ENCODE data around the gene GPSM1. TPM values are rescaled to one million over a fixed set of nuclear protein-coding genes. Genes with fewer than 3 reads are reported as not detected.
A peak's percentile ranks its signal among the peaks of the same experiment; 100 is the strongest.

GPSM1 gene
- total RNA-seq, 1 donor from 2014 or later: 82.2 TPM

DNA sequence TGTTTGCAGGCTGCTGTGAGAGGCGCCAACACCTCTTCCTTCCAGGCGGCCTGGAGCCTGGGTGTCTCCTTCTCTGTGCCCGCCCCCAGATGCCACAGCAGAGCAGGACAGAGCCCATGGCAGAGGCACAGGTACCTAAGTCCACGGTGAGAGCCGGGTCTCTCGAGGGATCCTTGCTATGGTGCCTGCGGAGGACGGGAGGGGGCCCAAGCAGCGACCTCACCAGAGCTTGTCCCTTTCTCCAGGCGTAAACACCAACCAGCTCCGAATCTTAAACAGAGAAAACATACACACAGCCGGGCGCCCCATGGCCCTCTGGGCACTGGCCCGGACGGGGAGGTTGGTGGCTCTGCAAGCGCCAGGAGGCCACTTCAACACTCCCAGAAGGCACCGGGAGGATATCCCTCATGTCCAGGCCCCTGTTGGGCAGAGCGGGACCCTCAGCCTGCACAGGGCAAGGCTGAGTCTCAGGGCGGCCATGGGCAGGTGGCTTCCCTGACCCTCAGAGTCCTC lies 35.3 kb upstream of the GPSM1 start:
- Mint-ChIP-seq H3K27me3 (peaks cover 6% of the 10 kb centered on the region), H3K27ac (no peak overlapping the region), H3K36me3 (ENCODE audit: insufficient read depth) (no peaks in the 10 kb centered on the region), H3K4me1 (ENCODE audit: low read depth) (peaks cover 13% of the 10 kb centered on the region), H3K9me3 (ENCODE audit: low read depth) (no peaks in the 10 kb centered on the region), H3K4me3 (ENCODE audit: low read depth) (no peak overlapping the region)
- DNase-seq (ENCODE audit: low spot score, unreplicated experiment): no peak
- TF ChIP-seq, protein P1, sequence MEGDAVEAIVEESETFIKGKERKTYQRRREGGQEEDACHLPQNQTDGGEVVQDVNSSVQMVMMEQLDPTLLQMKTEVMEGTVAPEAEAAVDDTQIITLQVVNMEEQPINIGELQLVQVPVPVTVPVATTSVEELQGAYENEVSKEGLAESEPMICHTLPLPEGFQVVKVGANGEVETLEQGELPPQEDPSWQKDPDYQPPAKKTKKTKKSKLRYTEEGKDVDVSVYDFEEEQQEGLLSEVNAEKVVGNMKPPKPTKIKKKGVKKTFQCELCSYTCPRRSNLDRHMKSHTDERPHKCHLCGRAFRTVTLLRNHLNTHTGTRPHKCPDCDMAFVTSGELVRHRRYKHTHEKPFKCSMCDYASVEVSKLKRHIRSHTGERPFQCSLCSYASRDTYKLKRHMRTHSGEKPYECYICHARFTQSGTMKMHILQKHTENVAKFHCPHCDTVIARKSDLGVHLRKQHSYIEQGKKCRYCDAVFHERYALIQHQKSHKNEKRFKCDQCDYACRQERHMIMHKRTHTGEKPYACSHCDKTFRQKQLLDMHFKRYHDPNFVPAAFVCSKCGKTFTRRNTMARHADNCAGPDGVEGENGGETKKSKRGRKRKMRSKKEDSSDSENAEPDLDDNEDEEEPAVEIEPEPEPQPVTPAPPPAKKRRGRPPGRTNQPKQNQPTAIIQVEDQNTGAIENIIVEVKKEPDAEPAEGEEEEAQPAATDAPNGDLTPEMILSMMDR (IDR thresholded peaks at IDR 0.05; ENCODE audit: unreplicated experiment): no peak

DNA sequence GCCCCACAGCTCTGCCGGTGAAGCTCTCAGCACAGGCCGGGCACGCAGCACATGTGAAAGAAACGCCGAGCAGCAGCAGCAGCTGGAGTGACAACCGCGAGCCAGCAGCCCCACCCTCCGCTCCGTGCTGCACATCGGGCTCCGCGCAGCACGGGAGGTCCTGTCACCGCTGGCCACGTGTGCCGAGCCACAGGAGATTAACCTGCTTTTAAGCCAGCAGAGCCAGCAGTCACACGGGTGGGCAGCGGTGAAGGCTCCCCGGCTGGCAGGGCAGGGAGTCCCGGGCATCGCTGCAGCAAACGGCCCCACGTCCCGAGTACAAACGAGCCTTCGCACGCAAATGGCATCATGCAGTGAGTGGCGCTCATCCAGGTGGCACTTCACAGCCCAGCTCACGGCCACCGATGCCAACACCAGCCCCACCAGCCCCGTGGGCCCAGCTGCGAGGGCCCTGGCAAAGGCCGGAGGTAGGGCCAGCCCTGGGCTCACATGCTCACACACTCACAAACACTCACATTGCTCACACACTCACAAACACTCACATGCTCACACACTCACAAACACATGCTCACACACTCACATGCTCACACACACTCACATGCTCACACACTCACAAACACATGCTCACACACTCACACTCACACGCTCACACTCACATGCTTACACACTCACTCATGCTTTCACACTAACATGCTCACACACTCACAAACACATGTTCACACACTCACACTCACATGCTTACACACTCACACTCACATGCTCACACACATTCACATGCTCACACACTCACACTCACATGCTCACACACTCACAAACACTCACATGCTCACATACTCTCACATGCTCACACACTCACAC lies 34.5 kb upstream of the GPSM1 start:
- H3K4me1 Mint-ChIP-seq (ENCODE audit: low read depth): peaks cover 18% of the 10 kb centered on the region
- H3K9me3 Mint-ChIP-seq (ENCODE audit: low read depth): no peaks in the 10 kb centered on the region
- H3K27me3 Mint-ChIP-seq: no peaks in the 10 kb centered on the region
- H3K27ac Mint-ChIP-seq: peak overlapping the region; percentile 33
- TF ChIP-seq, protein P1 (IDR thresholded peaks at IDR 0.05; ENCODE audit: unreplicated experiment): no peak
- no peaks in the 10 kb centered on the region for H3K36me3 Mint-ChIP-seq (ENCODE audit: insufficient read depth)
- no peak overlapping the region for H3K4me3 Mint-ChIP-seq (ENCODE audit: low read depth)
- DNase-seq (ENCODE audit: low spot score, unreplicated experiment): no peak

- TF ChIP-seq, protein P1 (IDR thresholded peaks at IDR 0.05; ENCODE audit: unreplicated experiment): no peak
- no peaks in the 10 kb centered on the region for H3K27me3 Mint-ChIP-seq
- no peaks in the 10 kb centered on the region for H3K36me3 Mint-ChIP-seq (ENCODE audit: insufficient read depth)
- H3K9me3 Mint-ChIP-seq (ENCODE audit: low read depth): no peaks in the 10 kb centered on the region
- no peak overlapping the region for H3K4me3 Mint-ChIP-seq (ENCODE audit: low read depth)
- no peak for DNase-seq (ENCODE audit: low spot score, unreplicated experiment)
- H3K27ac Mint-ChIP-seq: no peak overlapping the region
- peaks cover 18% of the 10 kb centered on the region for H3K4me1 Mint-ChIP-seq (ENCODE audit: low read depth)
Observed at GRCh38 chr9:136293476-136294077, 33.8 kb upstream of the GPSM1 start.

GRCh38 chr9:136294437-136294836 lies 32.9 kb upstream of the GPSM1 start:
- no peaks in the 10 kb centered on the region for H3K9me3 Mint-ChIP-seq (ENCODE audit: low read depth)
- H3K27ac Mint-ChIP-seq: no peak overlapping the region
- no peaks in the 10 kb centered on the region for H3K36me3 Mint-ChIP-seq (ENCODE audit: insufficient read depth)
- DNase-seq (ENCODE audit: low spot score, unreplicated experiment): no peak
- no peaks in the 10 kb centered on the region for H3K27me3 Mint-ChIP-seq
- H3K4me3 Mint-ChIP-seq (ENCODE audit: low read depth): no peak overlapping the region
- H3K4me1 Mint-ChIP-seq (ENCODE audit: low read depth): peaks cover 18% of the 10 kb centered on the region
- TF ChIP-seq, protein P1 (IDR thresholded peaks at IDR 0.05; ENCODE audit: unreplicated experiment): no peak

DNA sequence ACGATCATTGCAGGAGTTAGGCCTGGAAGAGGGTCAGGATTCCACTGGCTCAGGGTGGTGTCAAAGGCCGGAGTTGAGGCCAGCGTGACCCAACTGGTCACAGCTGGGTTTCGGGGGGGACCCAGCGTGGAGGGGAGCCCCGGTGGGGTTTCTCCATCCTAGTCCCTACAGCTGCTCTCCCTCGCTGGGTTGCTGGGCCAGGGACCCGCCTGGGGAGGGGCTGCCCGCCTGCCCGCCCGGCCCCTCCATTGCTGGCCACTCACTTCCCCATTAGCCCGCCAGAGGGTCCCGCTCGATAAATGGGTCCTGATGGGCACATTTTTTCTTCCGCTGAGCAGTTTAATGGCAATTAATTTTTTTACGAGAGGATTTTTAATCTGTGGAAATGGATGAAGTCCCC lies 32.3 kb upstream of the GPSM1 start:
- Mint-ChIP-seq H3K27me3 (no peaks in the 10 kb centered on the region), H3K4me1 (ENCODE audit: low read depth) (peaks cover 18% of the 10 kb centered on the region), H3K4me3 (ENCODE audit: low read depth) (no peak overlapping the region), H3K9me3 (ENCODE audit: low read depth) (no peaks in the 10 kb centered on the region), H3K36me3 (ENCODE audit: insufficient read depth) (no peaks in the 10 kb centered on the region), H3K27ac (peak overlapping the region; percentile 87)
- DNase-seq (ENCODE audit: low spot score, unreplicated experiment): no peak
- TF ChIP-seq, protein P1 (IDR thresholded peaks at IDR 0.05; ENCODE audit: unreplicated experiment): no peak

All from progenitor cell of endocrine pancreas (in vitro differentiated cells).